HG03045 (cell line): Measurements from ENCODE around the gene MAN1A1.

Experiments
- ATAC-seq: cut with Tn5 transposase; IDR thresholded peaks from one replicate; pipeline ENCODE4 v1.9.1; 2021; ENCODE audit warnings: mild to moderate bottlenecking, moderate library complexity; ENCODE audit not compliant: unreplicated experiment

MAN1A1 gene

DNA sequence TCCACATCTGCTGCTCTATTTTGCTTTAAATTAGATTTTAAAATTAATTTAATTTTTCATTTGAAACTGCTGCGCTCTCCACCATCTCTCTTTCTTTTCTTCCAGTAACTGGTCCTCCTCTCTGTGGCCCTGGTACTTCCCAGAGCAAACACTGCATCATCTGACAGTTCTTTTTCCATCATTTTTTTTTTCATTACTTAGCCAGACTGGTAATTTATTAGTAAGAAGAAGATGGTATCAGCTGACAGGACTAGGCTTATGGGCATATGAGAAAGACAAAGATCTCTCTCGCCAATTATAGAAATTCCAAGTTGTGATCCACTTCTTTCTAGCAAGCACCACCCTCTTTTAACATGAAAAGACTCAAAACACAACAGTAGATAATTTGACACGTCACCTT lies 197.4 kb downstream of the MAN1A1 start:
- no peak for ATAC-seq

DNA sequence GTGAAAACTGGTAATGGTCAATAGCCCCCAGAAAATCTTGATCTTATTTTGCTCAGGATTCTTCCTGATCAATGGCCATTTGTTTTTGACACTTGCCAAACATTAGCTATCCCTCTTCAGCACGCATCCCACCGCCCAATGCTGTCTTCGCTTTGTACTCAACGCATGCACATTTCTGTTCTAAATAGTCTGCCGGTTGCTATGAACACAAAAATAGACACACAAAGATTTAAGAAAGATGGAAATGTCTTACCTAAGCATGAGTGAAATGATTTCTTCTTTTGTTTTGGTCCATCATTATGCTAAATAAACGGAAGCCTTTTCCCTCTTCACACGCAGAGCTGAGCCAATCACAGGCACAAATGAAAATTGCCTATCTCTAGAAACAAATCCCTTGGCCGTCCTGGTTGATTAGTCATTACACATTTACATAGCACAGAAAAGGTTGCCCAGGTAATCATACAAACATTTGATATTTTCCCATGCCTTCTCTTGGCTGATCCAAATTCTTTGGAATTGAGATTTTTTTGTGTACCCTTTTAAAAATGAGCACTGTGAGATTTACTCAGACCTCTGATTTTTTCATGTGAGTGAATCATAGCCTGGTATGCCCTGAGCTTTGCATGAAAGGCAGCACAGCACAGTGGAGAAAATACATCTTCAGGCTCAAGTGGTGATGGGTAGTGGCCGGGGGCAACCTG lies 200.6 kb downstream of the MAN1A1 start:
- ATAC-seq, result no peak

DNA sequence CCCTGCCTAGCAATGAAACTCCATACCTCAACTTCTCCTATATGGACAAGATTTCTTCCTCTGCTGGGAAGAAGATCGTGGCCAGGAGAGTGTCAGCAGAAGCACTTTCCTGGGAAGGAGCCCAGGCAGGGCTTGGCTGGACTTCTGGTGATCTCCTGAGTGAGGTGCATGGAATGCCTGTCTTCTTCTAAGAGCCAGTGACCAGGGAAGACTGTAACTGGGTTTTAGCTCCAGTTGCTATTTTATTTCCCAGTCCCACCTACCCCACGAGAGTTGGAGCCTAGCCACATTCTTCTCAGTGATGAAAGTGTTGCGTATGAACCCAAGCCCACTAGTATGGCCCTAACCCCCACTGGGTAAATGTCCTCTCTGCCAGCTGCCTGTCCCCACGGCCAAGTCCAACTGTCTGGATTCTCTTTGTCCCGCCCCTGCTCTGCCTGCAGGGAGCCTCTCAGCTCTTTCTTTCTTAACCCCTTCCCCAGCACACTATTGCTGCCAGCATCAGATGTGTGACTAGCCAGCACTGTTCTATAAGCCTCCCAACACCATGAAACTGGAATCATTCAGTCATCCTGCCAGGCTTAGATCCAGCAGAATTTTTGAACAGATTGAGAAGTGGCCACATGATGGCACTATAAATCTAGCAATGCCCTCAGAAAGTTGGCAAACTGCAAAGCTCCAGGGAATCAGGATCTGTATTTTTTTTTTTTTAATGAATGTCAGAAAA lies 201.3 kb downstream of the MAN1A1 start:
- no peak for ATAC-seq

DNA sequence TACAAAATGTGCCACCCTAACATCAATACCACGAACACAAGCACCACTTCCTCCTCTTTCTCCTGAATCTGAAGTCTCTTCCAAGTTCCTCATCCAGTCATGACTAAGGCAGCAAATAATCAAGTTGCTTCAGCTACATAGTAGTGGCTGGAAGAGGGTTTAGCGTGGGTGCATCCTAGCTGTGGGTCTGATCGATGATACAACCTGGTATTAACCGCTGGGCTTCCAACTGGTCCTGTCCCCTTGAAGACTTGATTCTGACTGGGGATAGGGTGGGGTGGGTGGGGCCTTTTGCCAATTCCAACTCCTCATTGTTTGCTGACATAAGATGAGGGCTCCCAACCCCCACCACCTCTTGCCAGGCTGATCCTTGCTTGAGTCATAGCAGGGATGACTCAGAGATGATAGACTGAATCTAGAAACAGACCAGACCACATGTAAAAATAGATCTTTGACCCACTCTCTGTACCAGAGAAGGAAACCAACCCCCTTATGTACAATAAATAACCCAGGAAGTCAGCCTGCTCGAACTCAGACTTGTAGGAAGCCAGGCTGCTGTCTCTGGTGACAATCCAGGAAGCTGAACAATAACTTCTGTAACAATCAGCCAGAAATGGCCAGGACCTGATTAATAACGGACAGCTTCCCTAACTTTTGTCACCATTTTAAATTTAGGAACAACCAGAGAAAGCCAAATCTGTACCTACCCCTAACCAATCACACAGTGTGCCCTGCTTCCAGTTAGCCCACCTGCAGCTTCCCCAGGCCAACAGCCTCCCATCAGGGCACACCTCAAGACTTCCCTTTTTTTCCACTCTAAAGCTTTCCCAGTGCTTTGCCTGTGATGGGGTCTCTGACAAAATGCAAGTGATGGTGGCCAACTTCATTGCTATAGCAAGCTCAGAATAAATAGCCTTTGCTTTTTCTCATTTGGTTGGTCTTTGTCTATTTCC lies 202.2 kb downstream of the MAN1A1 start:
- ATAC-seq, result peak; percentile 97

DNA sequence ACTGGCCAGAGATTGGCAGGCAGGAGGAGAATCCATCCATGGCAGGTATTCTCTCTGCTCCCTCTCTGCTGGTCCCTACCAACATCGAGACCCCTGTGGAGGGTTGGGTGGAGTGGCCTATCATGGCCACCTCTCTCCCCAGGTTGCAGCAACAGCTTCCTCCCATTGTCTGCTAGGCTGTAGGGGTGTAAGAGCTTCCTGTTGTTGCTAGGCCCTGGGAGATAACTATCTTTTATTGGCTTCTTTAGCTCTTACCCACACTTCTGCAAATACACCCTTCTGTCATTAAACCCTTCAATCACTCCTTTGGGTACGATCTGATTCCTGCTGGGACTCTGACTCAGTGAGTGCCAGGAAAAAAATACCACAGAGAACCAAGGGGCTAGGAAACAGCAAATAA lies 204.4 kb downstream of the MAN1A1 start:
- no peak for ATAC-seq

DNA sequence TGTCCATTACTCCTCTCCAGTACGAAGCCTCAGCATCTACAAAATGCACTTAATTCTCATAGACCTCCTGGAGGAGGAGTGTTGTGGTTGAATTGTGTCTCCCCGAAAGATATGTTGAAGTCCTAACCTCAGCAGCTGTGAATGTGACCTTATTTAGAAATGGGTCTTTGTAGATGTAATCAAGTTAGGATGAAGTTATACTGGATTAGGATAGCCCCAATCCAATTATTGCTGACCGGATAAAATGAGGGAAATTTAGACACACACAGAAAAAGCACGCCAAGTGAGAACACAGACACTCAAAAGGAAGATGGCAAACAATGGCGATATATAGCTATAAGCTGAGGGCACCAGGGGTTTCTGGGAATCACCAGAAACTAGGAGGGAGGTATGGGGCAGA lies 206.9 kb downstream of the MAN1A1 start:
- no peak for ATAC-seq

DNA sequence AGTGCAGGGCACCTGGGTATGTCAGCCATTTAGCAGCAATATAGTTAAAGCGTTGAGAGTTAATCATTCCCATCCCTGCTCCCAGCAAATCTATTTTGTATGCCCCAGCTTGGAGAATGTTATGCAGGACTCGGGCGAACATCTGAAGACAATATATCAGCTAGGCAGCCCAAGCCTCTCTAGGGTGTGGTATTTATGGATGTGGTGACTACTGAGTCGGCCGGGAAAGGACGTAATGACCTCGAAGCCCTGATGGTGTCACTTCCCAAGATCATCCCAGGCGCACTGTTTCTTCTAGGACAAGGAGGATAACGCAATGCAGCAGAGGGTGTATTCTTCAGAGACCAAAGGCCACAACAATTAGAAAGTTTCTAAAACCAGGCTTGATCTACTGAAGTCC lies 207.5 kb downstream of the MAN1A1 start:
- no peak for ATAC-seq

DNA sequence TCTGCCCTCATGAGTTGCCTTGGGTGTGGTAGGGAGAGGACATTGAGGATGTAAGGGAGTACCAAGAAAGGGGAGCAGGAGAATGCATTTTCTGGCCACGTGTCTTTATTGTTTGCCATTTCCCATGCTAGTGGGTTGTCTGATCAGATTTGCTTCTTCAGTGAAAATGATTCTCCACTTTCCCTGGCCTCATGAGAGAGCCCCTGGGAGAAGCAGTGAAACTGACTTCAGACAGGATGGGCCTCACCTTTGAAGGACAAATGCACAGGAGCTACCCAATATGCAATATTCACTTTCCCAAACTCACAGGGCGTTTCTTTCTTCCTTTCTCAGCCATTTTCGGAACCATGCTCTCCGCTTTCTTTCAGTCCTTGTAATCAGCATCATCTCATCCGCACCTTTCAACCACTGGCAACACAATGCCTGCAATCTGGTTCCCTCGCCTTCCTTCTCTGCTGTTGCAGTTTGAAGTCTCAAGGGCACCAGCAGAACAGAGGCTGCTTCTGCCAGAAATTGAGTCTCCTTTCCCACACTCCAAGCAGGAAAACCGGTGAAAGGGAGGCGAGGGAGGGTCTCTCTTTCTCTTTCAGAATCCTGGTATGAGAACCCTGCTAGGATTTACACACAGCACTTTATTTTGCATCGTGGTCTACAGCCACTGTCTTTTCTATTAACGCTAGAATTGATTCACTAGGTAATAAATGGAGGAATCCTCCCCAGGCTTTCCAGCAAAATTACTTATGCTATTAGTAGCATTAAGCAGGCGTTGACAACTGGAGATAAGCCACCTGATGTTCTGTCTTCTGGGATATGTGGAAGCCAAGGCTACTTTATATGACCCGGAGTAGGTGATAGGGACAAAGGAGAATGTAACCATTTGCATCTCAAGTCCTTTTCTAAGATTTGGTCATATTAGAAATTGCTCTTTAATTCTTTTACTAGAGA lies 209.1 kb downstream of the MAN1A1 start:
- no peak for ATAC-seq

DNA sequence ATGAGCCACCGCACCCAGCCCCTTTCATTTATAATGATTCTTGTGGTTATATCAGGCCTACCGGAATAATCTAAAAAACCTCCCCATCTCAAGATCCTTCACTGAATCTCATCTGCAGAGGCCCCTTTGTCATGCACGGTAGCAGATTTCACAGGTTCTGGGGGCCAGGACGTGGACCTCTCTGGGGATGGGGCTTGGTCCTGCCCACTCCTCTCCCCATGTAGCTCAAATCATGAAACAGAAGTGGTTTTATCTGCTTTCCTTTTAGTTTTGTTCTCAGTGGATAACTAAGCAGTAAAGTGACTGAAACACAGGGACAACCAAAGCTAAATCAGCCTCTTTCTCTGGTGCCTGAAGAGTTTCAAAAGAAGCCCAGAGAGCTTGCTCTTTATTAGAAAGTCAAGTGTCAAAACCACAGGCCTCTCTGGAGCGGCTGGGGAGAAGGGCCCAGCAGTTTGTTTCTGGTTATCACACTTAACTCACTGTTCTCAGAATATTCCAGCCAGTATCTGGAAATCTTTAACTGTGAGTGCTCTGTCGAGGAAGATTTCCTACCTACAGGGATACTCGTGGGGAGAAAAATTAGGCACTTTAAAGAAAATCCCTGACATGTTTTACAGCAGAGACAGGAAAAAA lies 210.5 kb downstream of the MAN1A1 start:
- peak; percentile 77 for ATAC-seq

DNA sequence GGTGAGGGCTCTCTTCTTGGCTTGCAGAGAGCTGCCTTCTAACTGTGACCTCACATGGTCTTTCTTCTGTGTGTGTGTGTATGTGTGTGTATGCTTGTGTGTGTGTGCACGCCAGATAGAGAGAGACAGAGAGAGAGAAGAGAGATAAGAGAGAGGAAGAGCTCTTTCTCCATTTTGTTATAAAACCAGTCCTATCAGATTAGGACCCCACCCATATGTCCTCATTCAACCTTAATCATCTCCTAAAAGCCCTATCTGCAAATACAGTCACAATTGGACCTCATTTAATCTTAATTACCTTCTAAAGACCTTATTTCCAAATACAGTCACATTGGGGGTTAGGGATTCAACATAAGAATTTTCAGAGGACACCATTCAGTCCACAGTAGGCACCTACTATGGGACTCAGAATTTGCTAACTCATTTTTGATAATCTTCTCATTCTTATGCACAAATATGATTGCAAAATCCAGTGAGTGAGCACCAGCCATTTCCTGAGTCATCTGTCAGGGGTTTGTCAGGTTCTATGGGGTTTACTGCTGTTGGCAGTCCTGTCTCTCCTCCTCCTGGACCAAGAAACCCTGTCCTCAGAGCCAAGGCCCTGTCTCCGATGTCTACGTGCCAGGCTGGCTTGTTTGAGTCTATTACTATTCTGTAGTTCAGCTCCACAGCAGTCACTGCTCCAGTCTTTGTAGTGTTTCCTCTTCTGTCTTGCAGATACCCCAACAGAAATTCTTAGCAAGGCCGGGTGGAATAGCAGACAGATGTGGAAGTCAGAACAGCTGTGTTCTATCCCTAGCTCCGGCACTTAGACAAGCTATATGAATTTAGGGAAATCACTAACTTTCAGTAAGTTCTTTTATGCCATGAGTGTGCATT lies 212.1 kb downstream of the MAN1A1 start:
- ATAC-seq, result no peak

DNA sequence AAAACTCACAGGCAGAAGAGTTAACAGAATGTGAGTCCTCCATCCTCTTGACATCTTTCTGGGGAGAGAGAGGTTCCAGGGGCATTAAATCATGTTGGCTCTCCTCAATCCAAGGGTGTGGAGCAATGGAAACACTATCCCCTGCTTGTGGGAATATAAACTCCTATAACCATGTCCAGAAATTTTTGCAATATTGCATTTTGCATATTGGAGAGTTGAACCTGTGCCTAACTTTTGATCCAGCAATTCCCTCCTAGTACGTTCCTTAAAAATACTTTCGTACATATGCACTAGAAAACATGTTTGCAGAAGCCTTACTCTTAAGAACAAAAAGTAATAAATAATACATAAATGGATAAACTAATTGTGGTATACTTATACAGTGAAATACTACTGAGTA lies 214.8 kb downstream of the MAN1A1 start:
- ATAC-seq, result no peak

DNA sequence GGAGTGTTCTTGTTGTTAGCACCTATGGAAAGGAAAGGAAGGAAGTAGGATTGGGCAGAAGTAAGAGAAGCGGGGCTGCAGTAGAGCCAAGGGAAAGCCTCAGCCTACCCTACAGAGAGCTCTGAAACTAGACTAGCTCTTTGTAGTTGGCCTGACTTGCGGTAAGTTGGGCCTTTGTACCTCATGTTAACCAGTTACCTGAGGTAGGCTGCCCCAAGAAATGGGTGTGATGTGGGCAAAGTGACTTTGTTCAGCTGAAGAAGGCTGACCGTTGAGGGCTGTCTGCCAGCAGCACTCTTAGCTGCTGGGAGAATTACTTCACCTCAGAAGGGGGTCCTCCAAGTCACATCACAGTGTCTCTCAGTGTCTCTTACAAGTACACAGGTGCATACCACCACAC lies 216.2 kb downstream of the MAN1A1 start:
- no peak for ATAC-seq

DNA sequence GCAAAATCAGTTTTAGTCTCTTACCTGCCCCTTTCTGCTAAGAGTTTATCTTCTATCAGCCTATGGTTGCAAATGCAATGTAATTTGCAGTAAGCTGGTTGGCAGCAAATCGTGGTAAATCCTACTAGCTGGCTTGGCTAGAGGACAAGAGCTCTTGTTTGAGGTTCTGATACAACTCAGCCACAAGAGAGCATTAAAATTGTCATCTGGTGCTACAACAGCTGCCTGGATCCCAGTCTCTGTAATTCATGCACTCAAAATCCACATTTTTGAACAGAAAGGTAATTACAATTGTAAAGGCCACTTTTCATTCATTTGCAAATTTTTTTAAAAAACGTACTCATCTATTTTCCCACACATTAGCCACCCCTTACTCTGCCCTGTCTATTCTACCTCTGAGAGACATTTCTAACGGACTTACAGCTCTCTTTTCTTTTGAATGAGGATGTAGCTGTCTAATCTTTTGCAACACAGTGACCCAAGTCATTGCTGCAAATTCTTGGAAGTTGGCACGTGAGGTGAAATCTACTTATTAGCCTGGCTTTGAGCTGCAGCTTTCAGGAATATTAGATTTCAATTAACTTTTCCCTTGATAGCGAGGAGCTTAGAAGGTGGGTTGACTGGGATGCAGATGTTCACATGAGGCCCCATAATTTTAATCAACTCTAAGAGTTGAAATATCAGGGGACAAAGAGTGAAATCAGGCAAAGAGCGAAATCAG lies 217.1 kb downstream of the MAN1A1 start:
- ATAC-seq, result no peak

DNA sequence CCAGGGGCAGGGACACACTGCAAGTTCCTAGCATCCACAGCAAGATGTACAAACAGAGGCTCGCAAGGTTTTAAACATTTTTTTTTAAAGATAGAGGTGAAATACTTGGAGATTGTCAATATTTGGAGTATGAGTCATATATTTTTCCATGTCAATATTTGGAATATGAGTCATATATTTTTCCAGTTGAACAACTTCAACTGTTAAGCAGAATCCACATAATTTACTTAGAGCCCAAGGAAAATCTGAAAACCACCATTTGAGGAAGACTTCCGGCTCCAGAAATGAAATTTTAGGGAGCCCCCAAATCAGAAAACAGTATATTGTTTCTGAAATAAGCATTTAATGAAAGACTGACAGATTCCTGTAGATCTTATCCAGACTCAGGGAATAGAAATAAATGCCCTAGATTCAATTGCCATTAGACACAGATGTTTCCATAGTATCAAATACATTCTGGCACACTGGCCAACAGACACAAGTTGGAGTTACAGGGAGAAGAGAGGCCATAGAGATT lies 219.5 kb downstream of the MAN1A1 start:
- ATAC-seq, result no peak

DNA sequence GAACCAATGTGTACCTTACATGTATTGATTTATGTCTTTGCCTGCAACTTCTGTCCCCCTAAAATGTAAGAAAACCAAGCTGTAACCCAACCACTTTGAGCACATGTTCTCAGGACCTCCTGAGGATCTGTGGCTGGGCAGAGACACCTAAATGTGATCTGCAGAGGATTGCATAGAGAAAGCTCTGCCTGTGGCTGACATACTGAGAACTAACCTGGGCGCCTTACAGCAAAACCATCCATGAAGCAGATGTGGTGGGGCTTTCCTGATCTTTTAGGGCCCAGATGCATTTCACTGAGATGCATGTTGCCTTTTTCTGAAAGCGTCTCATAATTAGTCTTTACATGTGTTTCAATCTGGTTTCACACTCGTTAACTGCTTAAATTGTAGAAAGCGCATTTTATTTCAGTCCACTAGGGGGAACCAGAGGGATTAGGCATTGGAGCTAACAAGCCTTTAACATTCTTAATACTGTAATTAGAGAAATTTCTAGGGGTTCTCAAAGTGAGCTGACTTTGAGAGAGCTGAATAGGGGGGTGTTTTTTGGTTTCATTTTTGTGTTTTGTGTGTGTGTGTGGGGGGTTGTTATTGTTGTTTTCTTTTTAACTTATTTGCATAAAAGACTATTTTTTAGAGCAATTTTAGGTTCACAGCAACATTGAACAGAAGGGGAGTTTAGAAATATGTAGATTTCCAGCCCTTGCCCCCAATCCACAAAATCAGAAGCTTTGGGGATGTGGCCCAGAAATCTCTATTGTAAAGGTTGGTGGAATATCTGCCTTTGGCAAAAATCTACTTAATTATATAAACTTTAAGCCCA lies 220.2 kb downstream of the MAN1A1 start:
- ATAC-seq, result peak; percentile 79

DNA sequence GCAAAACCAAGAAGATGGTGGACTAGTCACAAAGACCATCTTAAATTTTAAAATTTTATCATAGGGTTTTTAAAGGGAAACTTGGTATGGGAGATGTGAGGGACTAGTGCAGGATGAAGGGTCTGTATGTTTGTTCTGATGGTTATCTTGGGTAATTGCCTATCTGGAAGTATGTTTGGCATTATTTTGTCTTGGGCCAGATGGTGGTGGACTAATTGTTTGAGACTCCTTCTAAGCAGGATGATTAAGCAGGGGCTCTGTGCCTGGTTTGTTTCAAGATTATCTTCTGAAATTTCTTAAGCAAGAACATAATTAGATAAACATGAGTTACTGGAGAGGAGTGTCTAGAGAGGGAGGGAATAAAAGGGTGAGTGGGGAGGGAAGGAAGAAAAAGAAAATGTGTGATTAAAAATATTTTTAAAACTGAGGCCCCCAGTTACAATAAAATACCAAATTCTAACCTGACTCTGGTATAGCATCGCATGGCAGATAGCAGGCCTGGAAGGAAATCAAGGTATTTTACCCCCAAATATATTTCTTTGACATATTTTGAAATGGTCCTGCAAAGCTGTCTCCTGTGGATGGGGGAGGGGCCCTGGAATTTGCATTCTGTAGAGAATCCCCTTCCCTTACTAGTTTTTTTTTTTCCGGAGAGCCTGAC lies 221.2 kb downstream of the MAN1A1 start:
- ATAC-seq, result no peak

DNA sequence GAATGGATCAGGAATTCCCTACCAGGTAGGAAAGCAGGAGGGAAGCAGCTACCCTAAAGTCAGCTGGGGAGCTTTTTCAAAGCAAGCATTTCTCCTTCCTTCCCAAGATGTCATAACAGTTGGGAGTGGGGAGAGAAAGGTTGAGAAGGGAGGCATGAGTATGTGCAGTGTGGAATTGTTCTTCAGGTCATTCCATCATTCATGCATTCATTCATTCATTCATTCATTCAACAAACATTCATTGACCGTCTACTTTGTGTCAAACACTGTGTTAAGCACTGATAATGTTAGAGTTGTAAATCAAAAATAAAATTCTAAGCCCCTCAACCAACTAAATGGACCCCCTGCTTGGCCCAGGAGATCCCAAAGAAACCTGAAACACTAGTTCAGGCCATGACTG lies 221.9 kb downstream of the MAN1A1 start:
- ATAC-seq, result no peak
